Testis (tissue), 3 donors: ENCODE data around the gene CCDC150. TPM values are rescaled to one million over a fixed set of nuclear protein-coding genes. Genes with fewer than 3 reads are reported as not detected.

Source experiments
- DNase-seq: peaks from one replicate; pipeline ENCODE4 v3.0.0-alpha.2; 2019
- H3K27ac ChIP-seq, 2 donors: fragments of 200-600 bp; sonication (generic); one replicate each; pipeline ENCODE4 v1.5.1; 2019
- H3K27me3 ChIP-seq: fragments of 200-600 bp; sonication (generic); one replicate; pipeline ENCODE4 v1.5.1; 2019
- H3K36me3 ChIP-seq: fragments of 200-600 bp; sonication (generic); one replicate; pipeline ENCODE4 v1.5.1; 2017; ENCODE audit warnings: low read depth; ENCODE audit errors: missing control alignments
- H3K4me1 ChIP-seq: fragments of 200-600 bp; sonication (generic); one replicate; pipeline ENCODE4 v1.5.1; 2019
- H3K4me3 ChIP-seq, 2 donors: fragments of 200-600 bp; sonication (generic); one replicate each; pipeline ENCODE4 v1.5.1; 2017 to 2019
- H3K9me3 ChIP-seq: fragments of 200-600 bp; sonication (generic); one replicate; pipeline ENCODE4 v1.5.1; 2017
- POLR2A ChIP-seq: fragments of 450-650 bp; IDR thresholded peaks from one replicate; pipeline ENCODE4 v1.6.1; 2017; ENCODE audit warnings: antibody characterized with exemption, mild to moderate bottlenecking, moderate library complexity
- WGBS, 2 donors: methylation state at CpG; one replicate each; pipeline ENCODE4 v1.1.5; 2018; 5-methylcytosine and 5-hydroxymethylcytosine counted together
- intact Hi-C: fragments of 100-400 bp; cut with DNase I; formaldehyde crosslinking; loops from one replicate; pipeline ENCODE4 v1.15.1; 2023; ENCODE audit warnings: low total_unique reads
- polyA plus RNA-seq: library from polyadenylated mRNA; stranded (reverse); fragments of 350-450 nt; fragmentation: Illumina TruSeq; extraction: RNeasy Lipid Tissue Mini Kit (QIAGEN cat#74804); gene quantifications from one replicate; pipeline ENCODE4 v1.2.3, GENCODE V29; 2014; ENCODE audit warnings: low read depth, low replicate concordance; ENCODE audit not compliant: insufficient read depth
- total RNA-seq, 2 donors: library from RNA; depleted of rRNA; stranded (reverse); fragments of >200 nt; gene quantifications; one replicate each; pipeline ENCODE4 v1.2.3, GENCODE V29; 2016
- TF ChIP-seq, protein P1 (sequence below), 3 experiments: fragments of 450-650 bp in 2 of 3; fragments of 200-600 bp in 1 of 3; sonication (generic) in 1 of 3; IDR thresholded peaks; one replicate each; pipeline ENCODE4 v1.5.1; 2016 to 2019; ENCODE audit warnings: antibody characterized with exemption in 3 of 3, mild to moderate bottlenecking in 2 of 3, moderate library complexity in 1 of 3

CCDC150 gene
- total and polyA plus RNA-seq, 3 donors from 2014 or later: 22.7 to 52.0 (median 31.7) TPM

DNA sequence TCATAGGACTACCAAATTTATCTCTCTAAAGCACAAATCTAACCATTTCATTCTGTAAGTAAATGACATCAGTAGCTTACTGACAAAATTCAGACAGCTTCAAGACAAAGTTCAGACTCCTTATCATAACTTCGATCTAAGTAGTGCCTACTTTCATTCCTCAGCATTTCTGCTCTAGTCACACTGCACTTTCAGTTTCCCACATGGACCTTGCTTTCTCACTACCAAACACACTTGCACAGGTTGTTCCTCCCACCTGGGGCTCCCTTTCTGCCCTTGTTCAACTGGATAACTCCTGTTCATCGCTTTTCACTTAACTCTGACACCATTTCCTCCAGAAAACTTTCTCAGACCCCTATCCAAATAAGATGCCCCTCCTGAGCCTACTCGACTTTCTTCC, 22.1 kb upstream of the CCDC150 start:
- Histone ChIP-seq H3K36me3 (no peaks in the 10 kb centered on the region), H3K4me3 (no peak overlapping the region), H3K27ac (no peak overlapping the region), H3K9me3 (no peaks in the 10 kb centered on the region), H3K27me3 (no peaks in the 10 kb centered on the region), H3K4me1 (no peaks in the 10 kb centered on the region)
- intact Hi-C loops: no loop called here
- TF ChIP-seq, protein P1, sequence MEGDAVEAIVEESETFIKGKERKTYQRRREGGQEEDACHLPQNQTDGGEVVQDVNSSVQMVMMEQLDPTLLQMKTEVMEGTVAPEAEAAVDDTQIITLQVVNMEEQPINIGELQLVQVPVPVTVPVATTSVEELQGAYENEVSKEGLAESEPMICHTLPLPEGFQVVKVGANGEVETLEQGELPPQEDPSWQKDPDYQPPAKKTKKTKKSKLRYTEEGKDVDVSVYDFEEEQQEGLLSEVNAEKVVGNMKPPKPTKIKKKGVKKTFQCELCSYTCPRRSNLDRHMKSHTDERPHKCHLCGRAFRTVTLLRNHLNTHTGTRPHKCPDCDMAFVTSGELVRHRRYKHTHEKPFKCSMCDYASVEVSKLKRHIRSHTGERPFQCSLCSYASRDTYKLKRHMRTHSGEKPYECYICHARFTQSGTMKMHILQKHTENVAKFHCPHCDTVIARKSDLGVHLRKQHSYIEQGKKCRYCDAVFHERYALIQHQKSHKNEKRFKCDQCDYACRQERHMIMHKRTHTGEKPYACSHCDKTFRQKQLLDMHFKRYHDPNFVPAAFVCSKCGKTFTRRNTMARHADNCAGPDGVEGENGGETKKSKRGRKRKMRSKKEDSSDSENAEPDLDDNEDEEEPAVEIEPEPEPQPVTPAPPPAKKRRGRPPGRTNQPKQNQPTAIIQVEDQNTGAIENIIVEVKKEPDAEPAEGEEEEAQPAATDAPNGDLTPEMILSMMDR (IDR thresholded peaks at IDR 0.05): no peak
- no peak for TF ChIP-seq POLR2A
- 63 to 72% methylated on average over 3 of the region's 3 CpGs for WGBS, 2 donors
- no peak for DNase-seq

DNA sequence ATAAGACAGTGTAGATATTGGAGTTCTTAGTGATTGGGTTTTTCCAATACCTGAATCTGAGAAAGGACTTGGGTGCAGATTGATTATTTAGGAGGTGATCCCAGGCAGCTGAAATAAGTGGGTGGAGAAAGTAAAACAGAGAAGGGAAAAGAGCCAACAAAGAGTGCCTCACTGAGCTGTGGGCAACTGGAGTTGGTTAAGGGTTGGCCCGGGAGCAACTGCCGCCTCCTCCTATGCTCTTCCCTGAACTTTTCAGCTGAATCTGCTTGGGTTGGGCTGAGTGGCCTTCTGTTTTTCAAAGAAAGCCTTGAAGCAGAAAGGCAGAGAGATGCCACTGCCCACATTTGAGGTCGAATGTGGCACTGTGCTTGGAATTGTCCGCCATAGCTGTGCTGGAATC, 20.9 kb upstream of the CCDC150 start:
- Histone ChIP-seq H3K27ac (no peak overlapping the region), H3K9me3 (no peaks in the 10 kb centered on the region), H3K27me3 (no peaks in the 10 kb centered on the region), H3K4me1 (no peaks in the 10 kb centered on the region), H3K4me3 (no peak overlapping the region), H3K36me3 (no peaks in the 10 kb centered on the region)
- TF ChIP-seq POLR2A: no peak
- TF ChIP-seq, protein P1 (IDR thresholded peaks at IDR 0.05): no peak
- intact Hi-C loops: no loop called here
- no peak for DNase-seq
- WGBS, 2 donors: 72 to 74% methylated on average over 4 of the region's 4 CpGs

DNA sequence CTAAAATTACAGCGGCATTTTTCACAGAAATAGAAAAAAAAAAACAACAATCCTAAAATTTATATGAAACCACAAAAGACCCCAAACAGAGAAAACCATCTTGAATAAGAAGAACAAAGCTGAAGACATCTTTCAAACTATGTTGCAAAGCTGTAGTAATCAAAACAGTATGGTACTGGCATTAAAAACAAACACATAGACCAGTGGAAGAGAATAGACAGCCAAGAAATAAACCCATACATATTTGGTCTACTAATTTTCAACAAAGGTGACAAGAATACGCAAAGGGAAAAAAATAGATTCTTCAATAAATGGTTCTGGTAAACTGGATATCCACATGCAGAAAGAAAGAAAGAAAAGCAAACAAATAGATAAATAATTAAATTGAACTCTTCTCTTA, 9.0 kb upstream of the CCDC150 start:
- Histone ChIP-seq H3K27ac (no peak overlapping the region), H3K27me3 (no peaks in the 10 kb centered on the region), H3K9me3 (no peaks in the 10 kb centered on the region), H3K4me1 (no peaks in the 10 kb centered on the region), H3K4me3 (no peak overlapping the region), H3K36me3 (no peaks in the 10 kb centered on the region)
- intact Hi-C loops: no loop called here
- TF ChIP-seq, protein P1 (IDR thresholded peaks at IDR 0.05): no peak
- no peak for TF ChIP-seq POLR2A
- no peak for DNase-seq
- WGBS, 2 donors: 93 to 95% methylated on average over 2 of the region's 2 CpGs

DNA sequence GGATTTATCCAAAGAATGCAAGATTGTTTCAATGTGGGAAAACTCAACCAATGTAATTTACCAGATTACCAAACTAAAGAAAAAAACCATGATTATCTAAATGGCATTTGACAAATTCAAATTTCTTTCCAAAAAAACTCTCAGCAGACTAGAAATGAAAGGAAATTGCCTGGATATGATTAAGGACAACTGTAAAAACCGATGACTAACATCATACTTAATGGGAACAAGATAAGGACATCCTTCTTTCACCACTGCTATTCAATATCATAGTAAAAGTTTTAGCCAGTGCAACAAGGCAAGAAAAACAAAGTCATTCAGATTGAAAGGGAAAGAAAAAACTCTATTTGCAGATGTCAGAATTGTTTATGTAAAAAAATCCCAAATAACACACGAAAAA, 4.4 kb upstream of the CCDC150 start:
- intact Hi-C loops: no loop called here

DNA sequence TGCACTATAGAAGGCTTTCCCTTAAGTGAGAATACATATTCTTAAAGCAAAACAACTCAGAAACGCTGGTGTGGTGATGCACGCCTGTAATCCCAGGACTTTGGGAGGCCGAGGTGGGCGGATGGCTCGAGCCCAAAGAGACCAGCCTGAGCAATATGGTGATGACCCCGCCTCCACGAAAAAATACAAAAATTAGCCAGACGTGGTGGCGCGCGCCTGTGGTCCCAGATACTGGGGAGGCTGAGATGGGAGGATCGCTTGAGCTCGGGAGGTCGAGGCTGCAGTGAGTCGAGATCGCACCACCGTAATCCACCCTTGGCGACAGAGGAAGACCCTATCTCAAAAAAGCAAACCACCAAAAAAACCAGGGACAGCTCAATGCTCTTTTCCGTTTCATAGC, 750 bp upstream of the CCDC150 start:
- DNase-seq: no peak
- Histone ChIP-seq H3K27me3 (no peaks in the 10 kb centered on the region), H3K36me3 (no peaks in the 10 kb centered on the region), H3K4me3 (peak overlapping the region; percentile 53 to 74), H3K9me3 (no peaks in the 10 kb centered on the region), H3K4me1 (peaks cover 3% of the 10 kb centered on the region), H3K27ac (no peak overlapping the region)
- TF ChIP-seq POLR2A: no peak
- TF ChIP-seq, protein P1 (IDR thresholded peaks at IDR 0.05): no peak
- 62 to 69% methylated on average over 19 of the region's 19 CpGs for WGBS, 2 donors
- intact Hi-C loops: no loop called here

More for the DNA sequence above, 4.4 kb upstream of the CCDC150 start:
- Histone ChIP-seq H3K9me3 (no peaks in the 10 kb centered on the region), H3K4me1 (peaks cover 3% of the 10 kb centered on the region), H3K27me3 (no peaks in the 10 kb centered on the region), H3K27ac (no peak overlapping the region), H3K36me3 (no peaks in the 10 kb centered on the region), H3K4me3 (no peak overlapping the region)
- WGBS, 2 donors: 65 to 78% methylated on average over 2 of the region's 2 CpGs
- TF ChIP-seq, protein P1 (IDR thresholded peaks at IDR 0.05): no peak
- TF ChIP-seq POLR2A: no peak
- no peak for DNase-seq
